HG02852 (cell line): Measurements from ENCODE around the gene AGTRAP.

Experiments
- ATAC-seq: cut with Tn5 transposase; IDR thresholded peaks from one replicate; pipeline ENCODE4 v1.9.1; 2021; ENCODE audit warnings: mild to moderate bottlenecking, moderate library complexity; ENCODE audit not compliant: unreplicated experiment

Gene AGTRAP

GRCh38 chr1:11731691-11732283, 4.1 kb upstream of the AGTRAP start:
- ATAC-seq = no peak

DNA sequence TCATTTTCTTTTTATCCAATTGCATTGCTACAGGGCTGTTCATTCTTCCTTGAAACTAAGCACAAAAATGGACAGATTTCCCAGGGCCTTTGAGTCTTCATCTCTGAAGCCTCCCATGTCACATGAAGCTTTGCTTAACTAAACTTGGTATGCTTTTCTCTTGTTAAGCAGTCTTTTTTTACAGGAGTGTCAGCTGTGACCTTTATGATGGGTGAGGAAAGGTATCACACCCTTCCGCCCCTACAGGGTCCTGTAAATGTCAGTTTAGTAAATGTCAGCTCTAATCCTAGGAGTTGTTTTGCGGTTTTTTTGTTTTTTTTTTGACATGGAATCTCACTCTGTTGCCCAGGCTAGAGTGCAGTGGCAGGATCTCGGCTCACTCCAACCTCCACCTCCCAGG, 2.6 kb upstream of the AGTRAP start:
- ATAC-seq = no peak

DNA sequence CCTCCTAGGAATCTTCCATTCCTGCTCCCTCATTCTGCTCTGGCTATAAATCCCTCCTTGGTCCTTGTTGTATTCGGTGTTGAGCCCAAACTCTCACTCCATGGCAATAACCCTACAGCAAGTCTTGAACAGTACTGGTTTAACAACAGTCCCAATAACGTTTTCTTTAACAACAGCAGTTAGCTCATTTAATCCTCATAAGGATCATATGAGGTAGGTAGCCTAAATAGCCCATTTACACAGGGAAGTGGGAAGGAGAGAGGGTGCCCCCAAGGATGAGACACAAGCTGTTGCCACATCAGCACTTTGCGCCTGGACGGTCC, 444 bp upstream of the AGTRAP start:
- ATAC-seq = no peak

DNA sequence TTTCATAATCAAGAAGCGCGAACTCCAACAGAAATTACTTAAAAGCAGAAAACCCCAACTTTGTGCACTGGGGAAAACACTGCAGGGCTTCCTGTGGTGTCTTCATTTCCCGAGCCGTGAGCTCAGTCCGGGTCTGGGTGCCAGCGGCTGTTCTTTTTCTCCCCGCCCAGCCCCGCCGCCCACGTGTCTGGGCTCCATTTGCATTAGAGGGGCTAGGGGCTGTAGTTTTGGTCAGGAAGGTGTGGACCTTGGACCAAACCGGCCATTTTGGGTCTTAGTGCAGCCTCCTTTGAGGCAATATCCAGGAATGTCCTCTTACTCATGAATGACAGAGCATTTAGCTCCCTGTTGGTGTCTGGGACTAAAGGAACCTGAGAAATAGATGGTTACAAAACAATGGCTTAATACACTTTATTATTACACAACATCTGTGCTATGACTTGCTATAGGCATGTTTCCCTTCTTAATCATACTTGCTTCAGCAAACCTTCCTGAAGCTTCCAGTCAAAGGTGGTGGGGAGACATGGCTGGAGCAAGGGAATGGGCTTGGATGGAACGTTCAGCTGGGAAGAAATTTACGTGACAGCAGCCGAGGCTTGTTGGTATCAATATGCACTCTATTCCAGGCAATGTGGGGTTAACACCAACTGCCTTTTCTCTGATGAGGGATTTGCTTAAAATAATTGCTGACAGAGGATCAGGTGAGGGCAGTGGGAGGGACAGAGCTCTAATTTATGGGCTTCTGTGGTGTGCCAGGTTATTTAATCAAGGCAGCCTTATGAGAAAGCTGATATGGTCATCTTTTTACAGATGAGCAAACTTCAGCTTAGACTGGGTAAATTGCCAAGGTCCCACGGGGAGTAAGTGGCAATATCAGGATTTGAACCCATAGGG, 1.1 kb downstream of the AGTRAP start:
- no peak for ATAC-seq

GRCh38 chr1:11738096-11738495, 2.2 kb downstream of the AGTRAP start:
- ATAC-seq = no peak

DNA sequence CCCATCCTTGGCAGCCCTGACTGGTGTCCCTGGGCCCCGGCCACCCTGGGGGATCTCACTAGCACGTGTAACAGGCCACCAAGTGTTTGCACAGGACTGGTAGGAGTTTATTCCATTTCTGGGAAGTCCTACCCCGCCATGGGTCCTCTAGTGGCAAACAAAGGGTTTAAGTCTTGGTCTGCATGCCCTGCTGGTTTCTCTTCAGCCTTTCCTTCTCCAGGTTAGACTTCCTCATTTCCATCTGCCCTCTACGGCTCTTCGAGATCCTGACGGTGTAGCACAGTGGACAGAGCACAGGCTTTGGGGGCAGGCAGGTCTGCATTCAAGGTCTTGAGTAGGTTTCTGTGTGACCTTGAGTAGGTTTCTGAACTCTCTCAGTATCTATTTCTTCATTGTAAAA, 2.8 kb downstream of the AGTRAP start:
- ATAC-seq = no peak

GRCh38 chr1:11740258-11741192, 4.6 kb downstream of the AGTRAP start:
- ATAC-seq = no peak

DNA sequence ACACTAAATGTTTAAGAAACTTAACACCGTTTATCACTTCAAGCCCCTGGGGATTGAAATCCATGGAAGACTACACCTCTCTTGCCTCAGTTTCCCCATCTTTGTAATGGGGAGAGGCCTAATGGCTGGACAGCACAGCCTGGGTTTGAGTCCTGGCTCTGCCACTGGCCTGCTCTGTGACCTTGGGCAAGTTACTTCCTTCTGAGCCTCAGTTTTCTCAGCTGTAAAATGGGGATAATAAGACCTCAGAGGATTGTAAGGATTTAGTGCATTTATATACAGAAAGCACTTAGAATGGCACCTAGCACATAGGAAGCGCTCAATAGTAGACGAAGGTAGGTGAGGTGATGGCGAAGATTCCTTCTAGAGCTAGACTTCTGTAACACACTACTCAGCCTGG, 5.5 kb downstream of the AGTRAP start:
- ATAC-seq = no peak

DNA sequence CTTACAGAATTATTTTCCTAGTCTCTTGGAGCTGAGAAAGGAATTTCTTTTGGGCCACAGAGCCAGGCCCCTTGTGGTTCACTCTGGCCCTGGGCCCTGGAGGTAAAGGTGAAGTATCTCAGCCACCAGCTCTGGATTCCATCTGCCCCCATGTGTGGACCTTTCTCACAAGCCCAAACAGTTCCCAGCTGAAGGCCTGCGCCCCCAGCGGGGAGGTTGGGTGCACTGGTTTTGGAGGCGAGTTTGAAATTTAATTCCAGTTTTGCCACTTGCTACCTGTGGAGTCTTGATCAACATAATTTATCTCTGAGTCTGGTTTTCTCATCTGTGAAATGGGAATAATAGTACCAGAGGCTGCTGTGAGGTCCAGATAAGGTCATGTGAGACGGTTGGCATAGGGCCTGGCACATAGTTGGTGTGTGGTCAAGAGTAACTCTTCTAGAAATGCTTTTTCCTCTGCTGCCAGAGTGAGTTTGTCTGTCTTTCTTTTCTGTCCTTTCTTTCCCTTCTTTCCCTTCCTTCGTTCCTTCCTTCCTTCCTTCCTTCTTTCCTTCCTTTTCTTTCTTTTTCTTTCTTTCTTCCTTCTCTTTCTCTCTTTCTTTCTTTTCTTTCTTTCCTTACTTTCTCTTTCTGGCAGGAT, 6.1 kb downstream of the AGTRAP start:
- no peak for ATAC-seq

- no peak for ATAC-seq
Observed at GRCh38 chr1:11744287-11744686, 8.4 kb downstream of the AGTRAP start.

DNA sequence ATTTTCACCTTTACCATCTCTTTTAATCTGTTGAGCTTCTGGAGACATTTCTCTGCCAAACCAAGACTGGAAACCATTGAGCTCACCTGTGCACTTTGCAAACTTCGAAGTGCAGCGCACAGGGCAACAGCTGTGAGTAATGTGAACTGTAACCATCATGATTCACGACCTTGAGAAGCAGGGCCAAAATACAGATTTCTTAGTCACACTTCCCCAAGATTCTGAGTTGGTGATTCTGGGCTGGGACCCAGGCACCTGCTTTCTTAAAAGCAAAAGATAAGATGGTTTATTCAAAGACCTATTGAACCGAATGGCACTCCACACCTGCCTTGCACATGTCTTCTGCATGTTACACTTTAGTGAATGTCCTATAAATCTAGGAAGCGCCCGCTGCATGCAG, 10.2 kb downstream of the AGTRAP start:
- no peak for ATAC-seq

- no peak for ATAC-seq
Observed at GRCh38 chr1:11746795-11747487, 11.0 kb downstream of the AGTRAP start.

- ATAC-seq = no peak
Observed at GRCh38 chr1:11748294-11749202, 12.6 kb downstream of the AGTRAP start.

DNA sequence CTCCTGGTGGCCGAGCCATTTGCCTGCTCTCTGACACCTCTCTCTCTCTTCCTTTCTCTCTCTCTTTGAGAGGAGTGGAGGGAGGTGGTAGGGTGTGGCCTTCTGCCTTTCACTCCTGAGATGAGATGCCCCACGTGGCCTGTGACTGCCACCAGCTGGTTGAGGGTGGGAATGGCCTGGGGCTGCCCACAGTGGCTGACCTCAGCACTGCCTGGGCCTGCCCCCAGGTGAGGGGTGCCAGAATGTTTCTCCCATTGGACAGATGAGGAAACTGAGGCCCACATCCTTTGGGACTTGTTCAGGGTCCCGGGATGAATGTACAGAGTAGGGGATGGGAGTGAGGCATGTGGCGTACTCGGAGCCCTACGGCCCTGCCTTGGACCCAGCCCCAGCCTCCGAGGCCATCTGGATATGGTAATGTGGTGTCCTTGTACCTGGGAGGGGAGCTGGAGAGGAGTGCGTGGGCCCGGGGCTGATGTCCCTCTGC, 13.3 kb downstream of the AGTRAP start:
- no peak for ATAC-seq

GRCh38 chr1:11749996-11750395, 14.1 kb downstream of the AGTRAP start:
- ATAC-seq = no peak

GRCh38 chr1:11751087-11751486, 15.2 kb downstream of the AGTRAP start:
- ATAC-seq = no peak

DNA sequence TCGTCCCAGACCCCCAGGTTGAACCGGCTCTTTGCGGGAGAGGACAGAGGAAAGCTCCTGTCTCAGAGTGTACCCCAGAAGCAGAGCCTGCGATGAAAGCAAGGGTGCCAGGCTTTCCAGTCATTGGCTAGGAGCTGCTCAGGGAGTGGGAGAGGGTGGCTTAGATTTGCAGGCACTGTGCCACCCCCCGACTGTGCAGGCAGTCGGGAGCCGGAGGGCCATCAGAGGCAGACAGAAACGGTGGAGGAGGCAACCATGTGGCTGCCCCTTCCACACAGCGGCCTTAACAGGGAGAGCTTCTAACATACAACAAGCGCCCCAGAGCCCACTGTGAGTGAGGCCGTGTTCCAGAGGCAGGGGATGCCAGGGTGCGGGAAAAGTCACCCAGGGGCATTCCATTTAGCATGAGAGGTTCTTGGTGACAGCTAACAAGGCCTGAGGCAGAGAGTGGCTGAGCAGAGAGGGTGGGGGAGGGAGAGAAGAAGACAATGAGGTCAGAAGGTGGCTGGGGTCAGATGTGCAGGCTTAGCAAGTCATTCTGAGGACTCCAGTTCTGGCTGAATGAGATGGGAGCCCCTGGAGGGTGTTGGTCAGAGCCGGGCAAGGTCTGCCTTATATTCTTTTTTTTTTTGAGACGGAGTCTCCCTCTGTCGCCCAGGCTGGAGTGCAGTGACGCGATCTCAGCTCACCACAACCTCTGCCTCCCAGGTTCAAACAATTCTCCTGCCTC, 16.6 kb downstream of the AGTRAP start:
- ATAC-seq = no peak

DNA sequence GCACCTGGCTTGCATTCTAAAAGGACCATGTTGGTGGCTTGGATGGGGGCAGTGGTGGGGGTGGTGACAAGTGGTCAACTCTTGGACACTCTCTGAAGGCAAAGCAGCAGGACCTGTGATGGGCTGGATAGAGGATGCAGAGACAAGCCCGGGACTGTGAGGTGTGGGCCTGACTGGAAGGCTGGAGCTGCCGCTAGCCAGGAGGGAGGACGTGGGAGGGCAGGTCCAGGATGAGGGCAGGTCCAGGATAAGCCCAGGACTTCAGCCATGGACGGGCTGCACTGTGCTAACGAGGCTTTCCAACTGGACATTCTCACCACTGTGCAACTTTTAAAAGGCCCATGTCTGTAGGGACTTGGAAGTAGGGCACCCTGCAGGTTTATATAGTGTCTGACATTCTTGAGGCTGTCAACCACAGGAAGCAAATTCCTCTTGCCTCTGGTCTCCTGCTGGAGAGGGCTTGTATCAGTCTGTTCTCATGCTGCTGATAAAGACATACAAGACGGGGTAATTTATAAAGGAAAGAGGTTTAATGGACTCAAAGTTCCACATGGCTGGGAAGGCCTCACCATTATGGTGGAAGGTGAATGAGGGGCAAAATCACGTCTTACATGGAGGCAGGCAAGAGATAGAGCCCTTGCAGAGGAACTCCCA, 17.7 kb downstream of the AGTRAP start:
- no peak for ATAC-seq
